Tibial artery (tissue), 4 donors: Measurements from ENCODE around the gene KCNQ1.

Experiments
- DNase-seq, 2 donors: peaks; one replicate each; pipeline ENCODE4 v3.0.0-alpha.2; 2019
- H3K27ac ChIP-seq, 2 donors: fragments of 200-600 bp; sonication (generic) in 1 of 2; 1 replicate in 1 of 2; 2 replicates in 1 of 2; pipeline ENCODE4 v1.5.1; 2018 to 2019; ENCODE audit warnings: mild to moderate bottlenecking in 1 of 2
- H3K27me3 ChIP-seq, 2 donors: fragments of 200-600 bp; sonication (generic) in 1 of 2; one replicate each; pipeline versions ENCODE4 v1.5.1 to v1.6.0; 2016 to 2019
- H3K36me3 ChIP-seq, 3 donors: fragments of 200-600 bp; sonication (generic) in 2 of 3; one replicate each; pipeline ENCODE4 v1.5.1; 2016 to 2019; ENCODE audit warnings: mild to moderate bottlenecking in 2 of 3
- H3K4me1 ChIP-seq, 4 donors: fragments of 200-600 bp; sonication (generic) in 2 of 4; 1 replicate in 3 of 4; 2 replicates in 1 of 4; pipeline ENCODE4 v1.5.1; 2016 to 2019
- H3K4me3 ChIP-seq, 2 donors: fragments of 200-600 bp; sonication (generic) in 1 of 2; 1 replicate in 1 of 2; 2 replicates in 1 of 2; pipeline ENCODE4 v1.5.1; 2018 to 2019; ENCODE audit warnings: mild to moderate bottlenecking in 2 of 2
- H3K9me3 ChIP-seq, 3 donors: fragments of 200-600 bp; sonication (generic) in 1 of 3; one replicate each; pipeline ENCODE4 v1.5.1; 2016 to 2019
- CTCF ChIP-seq, 2 experiments: fragments of 200-600 bp in 1 of 2; fragments of 450-650 bp in 1 of 2; IDR thresholded peaks; one replicate each; pipeline ENCODE4 v1.5.1; 2017 to 2019; ENCODE audit warnings: antibody characterized with exemption in 2 of 2, mild to moderate bottlenecking in 1 of 2, moderate library complexity in 1 of 2
- intact Hi-C: fragments of 100-400 bp; cut with DNase I; formaldehyde crosslinking; loops from one replicate; pipeline ENCODE4 v1.15.0; 2023; ENCODE audit warnings: low total_unique reads

KCNQ1 gene

GRCh38 chr11:2444821-2445745, at the start of gene KCNQ1:
KCNQ1 (plus strand) TSS chr11:2445008; CDS start chr11:2445099, 91 bp downstream.
- Histone ChIP-seq H3K4me3 (peak within 1 kb of the TSS; percentile 31 to 37), H3K27ac (no peak within 1 kb of the TSS)
- intact Hi-C loops, result no loop called here

GRCh38 chr11:2395211-2395730, 49.5 kb upstream of the KCNQ1 start:
- peak overlapping the region in 1 of 2 donors; percentile 8 for H3K27ac ChIP-seq
- DNase-seq, result no peak
- H3K36me3 ChIP-seq, result peaks cover 25 to 81% (median 64%) of the 10 kb centered on the region in 3 donors
- intact Hi-C loops, result no loop called here
- no peak overlapping the region for H3K4me3 ChIP-seq
- no peak for TF ChIP-seq CTCF (IDR thresholded peaks at IDR 0.05)
- no peaks in the 10 kb centered on the region for H3K9me3 ChIP-seq
- no peaks in the 10 kb centered on the region for H3K27me3 ChIP-seq
- H3K4me1 ChIP-seq, result peaks cover 0 to 34% (median 28%) of the 10 kb centered on the region in 4 donors

More at GRCh38 chr11:2444821-2445745, at the start of gene KCNQ1:
- Histone ChIP-seq H3K36me3 (no peaks in the 10 kb centered on the region), H3K27me3 (peaks cover 0 to 88% of the 10 kb centered on the region in 2 donors), H3K9me3 (no peaks in the 10 kb centered on the region), H3K4me1 (peaks cover 0 to 22% (median 7%) of the 10 kb centered on the region in 4 donors)
- DNase-seq, result peak in 1 of 2 donors; percentile 61
- no peak for TF ChIP-seq CTCF (IDR thresholded peaks at IDR 0.05)

GRCh38 chr11:2395856-2396255, 49.0 kb upstream of the KCNQ1 start:
- no peaks in the 10 kb centered on the region for H3K9me3 ChIP-seq
- H3K27ac ChIP-seq, result no peak overlapping the region
- no peaks in the 10 kb centered on the region for H3K27me3 ChIP-seq
- intact Hi-C loops, result no loop called here
- no peak for TF ChIP-seq CTCF (IDR thresholded peaks at IDR 0.05)
- peaks cover 0 to 28% (median 22%) of the 10 kb centered on the region in 4 donors for H3K4me1 ChIP-seq
- no peak for DNase-seq
- peaks cover 25 to 75% (median 64%) of the 10 kb centered on the region in 3 donors for H3K36me3 ChIP-seq
- H3K4me3 ChIP-seq, result no peak overlapping the region

GRCh38 chr11:2396471-2396870, 48.3 kb upstream of the KCNQ1 start:
- H3K36me3 ChIP-seq, result peaks cover 25 to 69% (median 58%) of the 10 kb centered on the region in 3 donors
- DNase-seq, result no peak
- no peaks in the 10 kb centered on the region for H3K27me3 ChIP-seq
- intact Hi-C loops, result no loop called here
- no peaks in the 10 kb centered on the region for H3K9me3 ChIP-seq
- TF ChIP-seq CTCF (IDR thresholded peaks at IDR 0.05), result no peak
- H3K4me3 ChIP-seq, result no peak overlapping the region
- H3K4me1 ChIP-seq, result peaks cover 0 to 30% (median 20%) of the 10 kb centered on the region in 4 donors
- no peak overlapping the region for H3K27ac ChIP-seq

- peaks cover 25 to 65% (median 54%) of the 10 kb centered on the region in 3 donors for H3K36me3 ChIP-seq
- H3K4me1 ChIP-seq, result peaks cover 0 to 31% (median 23%) of the 10 kb centered on the region in 4 donors
- H3K9me3 ChIP-seq, result no peaks in the 10 kb centered on the region
- no peak overlapping the region for H3K4me3 ChIP-seq
- H3K27me3 ChIP-seq, result no peaks in the 10 kb centered on the region
- DNase-seq, result no peak
- no peak for TF ChIP-seq CTCF (IDR thresholded peaks at IDR 0.05)
- intact Hi-C loops, result no loop called here
- no peak overlapping the region for H3K27ac ChIP-seq
Observed at GRCh38 chr11:2397005-2397404, 47.8 kb upstream of the KCNQ1 start.
